Medulla oblongata (tissue), 1 donor: ENCODE results near the gene KLHL11.

ENCODE experiments used
- DNase-seq: peaks from one replicate; pipeline ENCODE4 v3.0.0-alpha.2; 2015; ENCODE audit errors: extremely low spot score

Gene KLHL11

DNA sequence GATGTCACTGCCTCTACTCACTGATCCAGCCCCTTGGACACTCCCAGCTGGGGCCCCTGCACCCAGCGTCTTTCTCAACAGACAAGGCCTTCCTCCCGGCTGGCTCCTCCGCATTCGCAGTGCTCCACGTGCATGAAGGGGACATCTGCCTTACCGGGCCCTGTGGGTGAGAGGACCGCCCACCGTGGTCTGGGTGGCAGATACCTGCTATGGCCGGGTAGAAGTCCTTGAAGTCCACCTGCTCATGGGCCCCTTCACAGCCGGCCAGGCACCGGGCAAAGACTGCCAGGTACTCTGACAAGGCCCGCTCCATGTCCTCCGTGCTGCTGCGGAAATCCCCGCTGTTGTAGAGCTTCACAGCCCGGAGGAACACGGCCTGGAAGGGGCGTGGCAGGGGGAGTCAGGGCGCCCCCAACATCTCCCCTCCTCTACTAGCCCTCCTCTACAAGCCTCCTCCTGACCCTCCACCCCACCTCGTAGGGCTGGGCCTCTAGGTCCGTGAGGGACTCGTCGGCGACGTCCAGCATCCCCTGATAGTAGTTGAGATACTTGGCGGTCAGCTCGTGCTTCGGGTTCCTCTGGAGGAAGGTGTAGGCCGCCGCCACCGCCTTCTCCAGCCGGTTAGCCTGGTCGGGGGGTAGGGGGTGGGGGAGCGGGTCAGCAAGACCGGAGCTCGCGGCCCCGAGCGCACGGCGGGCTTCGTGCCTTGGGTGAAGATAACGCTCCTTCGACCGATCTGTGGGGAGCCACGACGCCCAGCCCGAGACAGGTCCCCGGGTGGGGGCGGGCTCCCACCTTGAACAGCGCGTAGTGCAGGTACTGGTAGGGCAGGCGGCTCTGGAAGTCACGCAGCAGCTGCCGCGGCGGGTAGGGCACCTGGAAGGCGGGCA lies 54.3 kb downstream of the KLHL11 start:
- no peak for DNase-seq

DNA sequence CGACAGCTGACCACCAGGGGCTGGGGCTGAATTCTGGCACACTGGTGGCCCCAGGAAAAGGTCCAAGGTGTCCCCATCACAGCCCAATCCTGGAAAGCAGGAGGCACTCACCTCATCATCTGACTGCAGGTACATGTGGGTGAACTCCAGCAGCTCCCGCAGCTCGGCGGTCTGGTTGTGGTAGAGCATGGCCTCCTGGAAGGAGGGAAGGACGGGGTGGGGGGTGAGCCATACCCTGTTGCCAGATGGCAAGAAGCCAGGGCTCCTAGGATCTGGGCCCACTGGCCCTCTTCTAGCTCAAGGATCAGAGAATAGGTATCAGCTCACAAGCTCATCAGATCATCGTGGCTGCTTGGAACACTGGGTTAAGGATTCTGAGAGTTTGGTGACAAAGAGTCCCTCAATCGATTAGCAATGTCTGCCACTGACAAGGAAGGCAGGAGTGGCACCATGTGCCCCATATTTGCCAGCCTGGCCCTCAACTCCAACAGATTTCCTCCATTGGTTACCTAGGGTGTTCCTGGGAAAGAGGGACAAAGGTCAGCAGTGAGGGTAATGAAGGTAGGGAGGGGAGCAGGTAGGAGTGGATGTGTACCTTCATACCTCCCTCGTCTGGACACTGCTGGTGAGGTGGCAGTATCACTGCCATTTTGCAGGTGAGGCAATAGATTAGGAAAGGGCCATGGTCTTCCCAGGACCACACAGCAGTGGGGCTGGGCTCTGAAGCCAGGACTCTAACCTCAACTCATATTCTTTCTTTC lies 58.4 kb downstream of the KLHL11 start:
- no peak for DNase-seq
